Activated T-cell treated with anti-CD3 and anti-CD28 coated beads, Interleukin-2, amount 50 U/mL, for 24 hours (primary cell): ENCODE data around the gene PCYT2.

Experiments used
- DNase-seq: peaks from one replicate; pipeline ENCODE4 v3.0.0-alpha.2; 2020
- H3K27ac Mint-ChIP-seq: 2 replicates; pipeline ENCODE4 v1.8.0; 2020; ENCODE audit warnings: mild to moderate bottlenecking, mixed read lengths
- H3K27me3 Mint-ChIP-seq: 2 replicates; pipeline ENCODE4 v1.8.0; 2020; ENCODE audit warnings: mixed read lengths
- H3K36me3 Mint-ChIP-seq: 2 replicates; pipeline ENCODE4 v1.8.0; 2020; ENCODE audit warnings: low read depth, mixed read lengths
- H3K4me1 Mint-ChIP-seq: 2 replicates; pipeline ENCODE4 v1.8.0; 2020; ENCODE audit warnings: low read depth, mixed read lengths
- H3K4me3 Mint-ChIP-seq: 2 replicates; pipeline ENCODE4 v1.8.0; 2020; ENCODE audit warnings: mild to moderate bottlenecking, moderate library complexity, mixed read lengths
- H3K9me3 Mint-ChIP-seq: 2 replicates; pipeline ENCODE4 v1.8.0; 2020; ENCODE audit warnings: mixed read lengths

PCYT2 gene

GRCh38 chr17:81951785-81952684, 40.8 kb upstream of the PCYT2 start:
- H3K27ac Mint-ChIP-seq: no peak overlapping the region
- H3K36me3 Mint-ChIP-seq: no peaks in the 10 kb centered on the region
- no peak for DNase-seq
- H3K4me3 Mint-ChIP-seq: no peak overlapping the region
- H3K27me3 Mint-ChIP-seq: no peaks in the 10 kb centered on the region
- no peaks in the 10 kb centered on the region for H3K9me3 Mint-ChIP-seq
- no peaks in the 10 kb centered on the region for H3K4me1 Mint-ChIP-seq

- no peak overlapping the region for H3K27ac Mint-ChIP-seq
These were observed 39.3 kb upstream of the PCYT2 start for GRCh38 chr17:81950501-81950900.

GRCh38 chr17:81948635-81949378, 37.6 kb upstream of the PCYT2 start:
- H3K4me1 Mint-ChIP-seq: no peaks in the 10 kb centered on the region
- no peaks in the 10 kb centered on the region for H3K27me3 Mint-ChIP-seq
- H3K9me3 Mint-ChIP-seq: no peaks in the 10 kb centered on the region
- DNase-seq: no peak
- H3K36me3 Mint-ChIP-seq: no peaks in the 10 kb centered on the region
- no peak overlapping the region for H3K27ac Mint-ChIP-seq
- no peak overlapping the region for H3K4me3 Mint-ChIP-seq

More at GRCh38 chr17:81950501-81950900, 39.3 kb upstream of the PCYT2 start:
- Mint-ChIP-seq H3K36me3 (no peaks in the 10 kb centered on the region), H3K4me1 (no peaks in the 10 kb centered on the region), H3K9me3 (no peaks in the 10 kb centered on the region), H3K4me3 (no peak overlapping the region), H3K27me3 (no peaks in the 10 kb centered on the region)
- DNase-seq: no peak

GRCh38 chr17:81947189-81947588, 36.0 kb upstream of the PCYT2 start, which contains the start of gene MYADML2:
Gene MYADML2 (minus strand): TSS chr17:81947233. CDS start chr17:81941741, 5,492 bp downstream.
- Mint-ChIP-seq H3K27ac (no peak within 1 kb of the TSS), H3K27me3 (peaks cover 3% of the 10 kb centered on the region), H3K4me3 (no peak within 1 kb of the TSS), H3K9me3 (no peaks in the 10 kb centered on the region), H3K36me3 (no peaks in the 10 kb centered on the region), H3K4me1 (no peaks in the 10 kb centered on the region)
- DNase-seq: no peak

GRCh38 chr17:81944858-81945257, 33.7 kb upstream of the PCYT2 start:
- H3K27me3 Mint-ChIP-seq: peaks cover 11% of the 10 kb centered on the region
- DNase-seq: no peak
- no peaks in the 10 kb centered on the region for H3K36me3 Mint-ChIP-seq
- no peaks in the 10 kb centered on the region for H3K9me3 Mint-ChIP-seq
- no peaks in the 10 kb centered on the region for H3K4me1 Mint-ChIP-seq
- H3K27ac Mint-ChIP-seq: no peak overlapping the region
- no peak overlapping the region for H3K4me3 Mint-ChIP-seq

- H3K36me3 Mint-ChIP-seq: no peaks in the 10 kb centered on the region
- H3K4me3 Mint-ChIP-seq: no peak overlapping the region
- H3K27me3 Mint-ChIP-seq: peaks cover 11% of the 10 kb centered on the region
- H3K4me1 Mint-ChIP-seq: peaks cover 11% of the 10 kb centered on the region
- no peak for DNase-seq
- no peaks in the 10 kb centered on the region for H3K9me3 Mint-ChIP-seq
- no peak overlapping the region for H3K27ac Mint-ChIP-seq
These were observed 31.0 kb upstream of the PCYT2 start for GRCh38 chr17:81942167-81942553.

GRCh38 chr17:81941484-81942166, 30.4 kb upstream of the PCYT2 start:
- DNase-seq: no peak
- H3K27me3 Mint-ChIP-seq: peaks cover 11% of the 10 kb centered on the region
- H3K4me1 Mint-ChIP-seq: peaks cover 11% of the 10 kb centered on the region
- no peaks in the 10 kb centered on the region for H3K9me3 Mint-ChIP-seq
- H3K27ac Mint-ChIP-seq: no peak overlapping the region
- no peak overlapping the region for H3K4me3 Mint-ChIP-seq
- H3K36me3 Mint-ChIP-seq: peaks cover under 1% of the 10 kb centered on the region

- Mint-ChIP-seq H3K4me3 (no peak overlapping the region), H3K27me3 (peaks cover 11% of the 10 kb centered on the region), H3K27ac (no peak overlapping the region), H3K4me1 (peaks cover 17% of the 10 kb centered on the region), H3K36me3 (peaks cover 9% of the 10 kb centered on the region), H3K9me3 (no peaks in the 10 kb centered on the region)
- DNase-seq: no peak
These were observed 29.6 kb upstream of the PCYT2 start for GRCh38 chr17:81940538-81941483.

GRCh38 chr17:81939881-81940385, 28.7 kb upstream of the PCYT2 start:
- Mint-ChIP-seq H3K36me3 (peaks cover 18% of the 10 kb centered on the region), H3K4me1 (peaks cover 24% of the 10 kb centered on the region), H3K9me3 (no peaks in the 10 kb centered on the region), H3K27me3 (peaks cover 11% of the 10 kb centered on the region), H3K4me3 (no peak overlapping the region), H3K27ac (no peak overlapping the region)
- no peak for DNase-seq

GRCh38 chr17:81939218-81939617, 28.0 kb upstream of the PCYT2 start:
- no peak overlapping the region for H3K4me3 Mint-ChIP-seq
- H3K9me3 Mint-ChIP-seq: no peaks in the 10 kb centered on the region
- no peak overlapping the region for H3K27ac Mint-ChIP-seq

GRCh38 chr17:81935709-81936084, 24.5 kb upstream of the PCYT2 start:
- peaks cover 39% of the 10 kb centered on the region for H3K4me1 Mint-ChIP-seq
- peaks cover 10% of the 10 kb centered on the region for H3K27me3 Mint-ChIP-seq
- H3K9me3 Mint-ChIP-seq: no peaks in the 10 kb centered on the region
- peaks cover 42% of the 10 kb centered on the region for H3K36me3 Mint-ChIP-seq
- peak overlapping the region; percentile 90 for H3K4me3 Mint-ChIP-seq
- H3K27ac Mint-ChIP-seq: peak overlapping the region; percentile 55
- no peak for DNase-seq

More at GRCh38 chr17:81939218-81939617, 28.0 kb upstream of the PCYT2 start:
- no peak for DNase-seq
- H3K27me3 Mint-ChIP-seq: peaks cover 11% of the 10 kb centered on the region
- H3K36me3 Mint-ChIP-seq: peaks cover 25% of the 10 kb centered on the region
- H3K4me1 Mint-ChIP-seq: peaks cover 26% of the 10 kb centered on the region

- DNase-seq: no peak
- Mint-ChIP-seq H3K36me3 (peaks cover 42% of the 10 kb centered on the region), H3K27ac (no peak overlapping the region), H3K9me3 (no peaks in the 10 kb centered on the region), H3K4me3 (peak overlapping the region; percentile 90), H3K4me1 (peaks cover 39% of the 10 kb centered on the region), H3K27me3 (peaks cover 5% of the 10 kb centered on the region)
These were observed 23.9 kb upstream of the PCYT2 start for GRCh38 chr17:81934850-81935708.
